GM13977 (cell line): ENCODE results near the gene CACNA2D3.

ENCODE experiments used
- DNase-seq: peaks from one replicate; pipeline ENCODE4 v3.0.0; 2012; ENCODE audit warnings: low spot score
- in situ Hi-C: fragments of 300-500 bp; cut with MboI; formaldehyde crosslinking; loops from one replicate; pipeline ENCODE4 v1.12.0; 2022; ENCODE audit warnings: low sequenced_read_pairs, low pct_unique_long_range_greater_than_20kb, mixed read lengths, inconsistent platforms; ENCODE audit not compliant: unreplicated experiment
- TF ChIP-seq, protein P1 (sequence below): IDR thresholded peaks from 2 replicates; pipeline ENCODE4 v1.5.1; 2012; ENCODE audit warnings: mild to moderate bottlenecking, control low read depth; ENCODE audit not compliant: insufficient read depth; ENCODE audit errors: extremely low read depth, missing control alignments

Gene CACNA2D3

GRCh38 chr3:54484334-54484733, 362.0 kb downstream of the CACNA2D3 start:
- DNase-seq, result no peak
- in situ Hi-C loops, result no loop called here
- TF ChIP-seq, protein P1, sequence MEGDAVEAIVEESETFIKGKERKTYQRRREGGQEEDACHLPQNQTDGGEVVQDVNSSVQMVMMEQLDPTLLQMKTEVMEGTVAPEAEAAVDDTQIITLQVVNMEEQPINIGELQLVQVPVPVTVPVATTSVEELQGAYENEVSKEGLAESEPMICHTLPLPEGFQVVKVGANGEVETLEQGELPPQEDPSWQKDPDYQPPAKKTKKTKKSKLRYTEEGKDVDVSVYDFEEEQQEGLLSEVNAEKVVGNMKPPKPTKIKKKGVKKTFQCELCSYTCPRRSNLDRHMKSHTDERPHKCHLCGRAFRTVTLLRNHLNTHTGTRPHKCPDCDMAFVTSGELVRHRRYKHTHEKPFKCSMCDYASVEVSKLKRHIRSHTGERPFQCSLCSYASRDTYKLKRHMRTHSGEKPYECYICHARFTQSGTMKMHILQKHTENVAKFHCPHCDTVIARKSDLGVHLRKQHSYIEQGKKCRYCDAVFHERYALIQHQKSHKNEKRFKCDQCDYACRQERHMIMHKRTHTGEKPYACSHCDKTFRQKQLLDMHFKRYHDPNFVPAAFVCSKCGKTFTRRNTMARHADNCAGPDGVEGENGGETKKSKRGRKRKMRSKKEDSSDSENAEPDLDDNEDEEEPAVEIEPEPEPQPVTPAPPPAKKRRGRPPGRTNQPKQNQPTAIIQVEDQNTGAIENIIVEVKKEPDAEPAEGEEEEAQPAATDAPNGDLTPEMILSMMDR, result no peak

GRCh38 chr3:54486317-54486716, 364.0 kb downstream of the CACNA2D3 start:
- TF ChIP-seq, protein P1, result no peak
- in situ Hi-C loops, result no loop called here

DNA sequence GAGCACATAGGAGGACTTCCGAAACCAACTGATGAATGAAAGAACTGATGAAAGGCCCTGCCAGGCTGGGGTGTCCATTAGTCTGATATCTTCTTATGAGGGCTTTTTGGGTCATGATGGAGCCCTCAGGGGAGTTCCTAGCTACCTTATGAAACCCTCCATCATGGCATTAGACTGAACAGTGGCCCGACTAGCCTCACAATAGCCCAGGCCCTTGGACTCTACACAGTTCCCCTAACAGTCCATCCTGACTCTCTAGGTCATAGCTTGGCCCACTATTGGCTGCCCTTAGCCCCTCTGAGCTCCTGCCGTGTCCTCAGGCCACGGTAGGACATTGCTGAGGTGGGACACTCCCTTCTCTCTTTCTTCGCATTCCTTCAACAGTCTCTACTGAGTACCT, 365.9 kb downstream of the CACNA2D3 start:
- in situ Hi-C loops, result no loop called here
- TF ChIP-seq, protein P1, result no peak
- DNase-seq, result no peak

More at GRCh38 chr3:54486317-54486716, 364.0 kb downstream of the CACNA2D3 start:
- DNase-seq, result no peak

DNA sequence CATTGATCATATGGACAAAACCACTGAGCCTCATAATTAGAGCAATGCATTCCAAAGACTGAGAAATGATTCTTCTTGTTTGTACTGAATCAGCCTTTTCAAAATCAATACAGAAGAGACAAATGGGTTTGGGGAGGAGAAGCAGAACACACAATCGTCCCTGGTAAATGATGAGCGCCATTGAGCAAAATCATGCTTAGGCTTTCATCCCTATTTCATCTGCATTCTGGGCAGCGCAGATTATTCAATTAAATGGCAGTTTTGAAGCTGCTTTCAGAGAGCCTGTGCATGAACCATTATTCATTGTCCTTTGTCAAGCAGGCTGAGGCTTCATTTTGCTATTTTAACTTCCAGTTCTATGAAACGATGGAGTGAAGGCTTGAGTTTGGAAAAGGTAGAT, 371.9 kb downstream of the CACNA2D3 start:
- in situ Hi-C loops, result no loop called here

DNA sequence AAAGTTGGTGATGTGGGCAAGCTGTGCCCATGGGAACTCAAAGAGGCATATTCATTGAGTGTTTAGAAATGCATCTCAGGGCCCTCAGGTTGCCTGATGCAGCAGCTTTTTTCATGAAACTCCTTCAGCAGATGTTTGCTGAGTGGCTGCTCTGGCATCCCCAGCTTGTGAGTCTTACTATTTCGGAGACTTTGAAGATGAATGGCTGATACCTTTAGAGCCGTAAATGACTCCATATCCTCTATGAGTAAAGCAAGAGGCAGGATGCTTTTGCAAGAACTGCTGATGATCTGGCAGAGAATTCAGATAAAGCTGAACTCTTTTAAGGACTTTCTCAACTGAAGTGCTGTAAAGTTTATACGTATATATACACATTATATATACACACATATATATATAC, 384.3 kb downstream of the CACNA2D3 start:
- in situ Hi-C loops, result no loop called here
- TF ChIP-seq, protein P1, result no peak
- no peak for DNase-seq

More for the DNA sequence above, 371.9 kb downstream of the CACNA2D3 start:
- DNase-seq, result no peak
- TF ChIP-seq, protein P1, result no peak

DNA sequence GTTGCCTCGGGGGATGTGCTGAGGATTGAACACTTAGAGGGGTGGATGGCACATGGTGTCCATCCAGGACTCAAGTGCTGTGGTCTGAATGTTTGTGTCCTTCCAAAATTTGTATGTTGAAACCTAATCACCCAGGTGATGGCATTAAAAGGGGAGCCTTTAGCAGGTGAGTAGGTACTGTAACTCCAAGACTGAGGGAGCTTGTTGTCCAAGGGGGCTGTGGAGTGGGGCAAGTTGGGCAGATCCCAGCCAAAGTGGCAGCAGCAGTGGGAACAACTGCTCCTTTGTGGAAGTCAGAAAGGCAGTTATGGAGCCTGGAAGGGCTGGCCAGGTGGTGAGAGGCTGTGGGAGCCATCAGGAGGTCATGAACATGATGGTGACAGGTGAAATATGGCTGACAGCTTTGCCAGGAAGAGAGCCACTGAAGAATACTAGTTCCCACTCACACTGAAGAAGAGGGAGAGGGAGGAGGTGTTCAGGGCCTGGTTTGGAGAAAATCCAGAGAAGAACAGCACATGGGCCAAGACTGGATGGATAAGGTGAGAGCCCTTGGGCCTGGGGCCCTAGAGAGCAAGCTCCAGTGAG, 385.6 kb downstream of the CACNA2D3 start:
- in situ Hi-C loops, result no loop called here
- TF ChIP-seq, protein P1, result no peak
- no peak for DNase-seq
